SK-N-SH (cell line): Measurements from ENCODE around the gene ANXA9. TPM values are rescaled to one million over a fixed set of nuclear protein-coding genes. Genes with fewer than 3 reads are reported as not detected.

Experiments used
- CTCF ChIA-PET: fragments of 300-600, 350-600 bp; formaldehyde crosslinking; extraction: SDS; loops from one replicate; lab custom pipeline; 2021; lab: Yijun Ruan, JAX
- POLR2A ChIA-PET: fragments of 350-600 bp; sonication (Branson Sonifier 250); formaldehyde crosslinking; extraction: SDS; loops from one replicate; lab custom pipeline; 2020; ENCODE audit warnings: antibody characterized with exemption, inconsistent platforms; lab: Yijun Ruan, JAX
- DNase-seq: peaks from one replicate; pipeline ENCODE4 v3.0.0; 2012
- H2AFZ ChIP-seq: fragments of 200-600 bp; sonication (generic); 2 replicates; pipeline ENCODE4 v1.8.1; 2016; ENCODE audit warnings: antibody characterized with exemption, mild to moderate bottlenecking, low read depth
- H3F3A ChIP-seq: fragments of 200-600 bp; sonication (generic); replicated peaks from 2 replicates; pipeline ENCODE3; 2016; ENCODE audit warnings: antibody characterized with exemption, mild to moderate bottlenecking; ENCODE audit not compliant: insufficient read depth
- H3K27ac ChIP-seq, 2 experiments: fragments of 200-500 bp in 1 of 2; fragments of 200-600 bp in 1 of 2; sonication (Bioruptor generic) in 1 of 2; sonication (generic), shearing (Covaris generic) in 1 of 2; 2 replicates each; pipeline versions ENCODE4 v1.5.1 to v1.6.1; 2014 to 2016; ENCODE audit warnings: low read depth in 2 of 2, inconsistent platforms in 1 of 2, low read length in 1 of 2, mild to moderate bottlenecking in 1 of 2, mixed read lengths in 1 of 2
- H3K27me3 ChIP-seq: fragments of 200-600 bp; sonication (generic), shearing (Covaris generic); 2 replicates; pipeline ENCODE4 v1.6.1; 2016; ENCODE audit warnings: mixed run types; ENCODE audit not compliant: insufficient read depth
- H3K36me3 ChIP-seq, 2 experiments: fragments of 200-500 bp in 1 of 2; fragments of 200-600 bp in 1 of 2; sonication (Bioruptor generic) in 1 of 2; sonication (generic) in 1 of 2; replicated peaks in 1 of 2; 2 replicates each; pipeline versions ENCODE3 to v1.5.1; 2014 to 2016; ENCODE audit warnings: low read length in 1 of 2, mild to moderate bottlenecking in 1 of 2; ENCODE audit not compliant: insufficient read depth in 2 of 2, control insufficient read depth in 1 of 2
- H3K4me1 ChIP-seq, 2 experiments: fragments of 200-500 bp in 1 of 2; fragments of 200-600 bp in 1 of 2; sonication (Bioruptor generic) in 1 of 2; sonication (generic), shearing (Covaris generic) in 1 of 2; 2 replicates each; pipeline versions ENCODE4 v1.5.1 to v1.6.1; 2014 to 2016; ENCODE audit warnings: low read depth in 1 of 2, low read length in 1 of 2, mixed run types in 1 of 2; ENCODE audit not compliant: insufficient read depth in 2 of 2, control insufficient read depth in 1 of 2
- H3K4me2 ChIP-seq: fragments of 200-600 bp; sonication (generic), shearing (Covaris generic); 2 replicates; pipeline ENCODE4 v1.6.1; 2017; ENCODE audit warnings: mixed run types
- H3K4me3 ChIP-seq, 2 experiments: fragments of 200-500 bp in 1 of 2; fragments of 200-600 bp in 1 of 2; sonication (Bioruptor generic) in 1 of 2; sonication (generic), shearing (Covaris generic) in 1 of 2; 2 replicates each; pipeline versions ENCODE4 v1.5.1 to v1.8.1; 2014 to 2016; ENCODE audit warnings: low read depth in 2 of 2, inconsistent platforms in 1 of 2, low read length in 1 of 2, mild to moderate bottlenecking in 1 of 2, mixed read lengths in 1 of 2, moderate library complexity in 1 of 2
- H3K79me2 ChIP-seq: fragments of 200-600 bp; sonication (generic); 2 replicates; pipeline ENCODE4 v1.8.1; 2017; ENCODE audit warnings: mild to moderate bottlenecking; ENCODE audit not compliant: insufficient read depth
- H3K9ac ChIP-seq: fragments of 200-600 bp; sonication (generic); 2 replicates; pipeline ENCODE4 v1.6.1; 2017; ENCODE audit warnings: mixed run types
- H3K9me2 ChIP-seq: fragments of 200-600 bp; sonication (generic); 2 replicates; pipeline ENCODE4 v1.6.1; 2017; ENCODE audit warnings: mixed run types
- H3K9me3 ChIP-seq: fragments of 200-600 bp; sonication (generic); 2 replicates; pipeline ENCODE4 v1.6.1; 2017; ENCODE audit warnings: mixed run types, mild to moderate bottlenecking, moderate library complexity
- H4K20me1 ChIP-seq: fragments of 200-600 bp; sonication (generic); 2 replicates; pipeline ENCODE4 v1.6.1; 2017; ENCODE audit warnings: mild to moderate bottlenecking, mixed run types; ENCODE audit not compliant: insufficient read depth
- CHD2 ChIP-seq: fragments of 150-350 bp; IDR thresholded peaks from 2 replicates; pipeline ENCODE4 v1.6.1; 2018; ENCODE audit warnings: low read length; ENCODE audit not compliant: partially characterized antibody
- CTCF ChIP-seq: fragments of 200-600 bp; sonication (generic); IDR thresholded peaks from 2 replicates; pipeline ENCODE4 v1.6.1; 2017; ENCODE audit warnings: antibody characterized with exemption, mild to moderate bottlenecking, moderate library complexity
- EP300 ChIP-seq, 2 experiments: IDR thresholded peaks; 2 replicates each; pipeline versions ENCODE4 v1.4.0 to v1.6.1; 2012; ENCODE audit warnings: borderline replicate concordance in 1 of 2, low read depth in 1 of 2, low read length in 1 of 2
- EZH2phosphoT487 ChIP-seq: fragments of 200-600 bp; sonication (generic); IDR thresholded peaks from 2 replicates; pipeline ENCODE4 v1.6.1; 2017; ENCODE audit warnings: low read depth, mixed run types, mild to moderate bottlenecking, antibody characterized with exemption, moderate library complexity, borderline replicate concordance
- FOXM1 ChIP-seq: IDR thresholded peaks from 2 replicates; pipeline ENCODE4 v1.4.0; 2012; ENCODE audit warnings: low read depth, mild to moderate bottlenecking
- GABPA ChIP-seq: IDR thresholded peaks from 2 replicates; pipeline ENCODE4 v1.4.0; 2012; ENCODE audit warnings: low read depth, mild to moderate bottlenecking
- GATA2 ChIP-seq: sonication (generic); formaldehyde crosslinking; IDR thresholded peaks from 2 replicates; pipeline ENCODE4 v1.5.0; 2020; ENCODE audit warnings: mild to moderate bottlenecking, missing genetic modification reagents
- JUND ChIP-seq: IDR thresholded peaks from 2 replicates; pipeline ENCODE4 v1.4.0; 2012
- MAX ChIP-seq: IDR thresholded peaks from 2 replicates; pipeline ENCODE4 v1.4.0; 2012; ENCODE audit warnings: low read depth
- NFIC ChIP-seq: IDR thresholded peaks from 2 replicates; pipeline ENCODE4 v1.4.0; 2012; ENCODE audit warnings: borderline replicate concordance
- POLR2AphosphoS5 ChIP-seq: IDR thresholded peaks from 2 replicates; pipeline ENCODE4 v1.6.1; 2012; ENCODE audit warnings: low read depth, low read length
- RCOR1 ChIP-seq: fragments of 150-350 bp; IDR thresholded peaks from 2 replicates; pipeline ENCODE4 v1.6.1; 2017; ENCODE audit warnings: antibody characterized with exemption, low read length
- REST ChIP-seq: IDR thresholded peaks from 2 replicates; pipeline ENCODE4 v1.6.1; 2012; ENCODE audit warnings: mild to moderate bottlenecking, low read depth, low read length, moderate library complexity
- RFX5 ChIP-seq: IDR thresholded peaks from 2 replicates; pipeline ENCODE4 v1.6.1; 2012; ENCODE audit warnings: mild to moderate bottlenecking, improper control_type of control experiment, low read length
- SIN3A ChIP-seq: IDR thresholded peaks from 2 replicates; pipeline ENCODE4 v1.6.1; 2012; ENCODE audit warnings: low read depth, mild to moderate bottlenecking, low read length, moderate library complexity, borderline replicate concordance
- SMC3 ChIP-seq: IDR thresholded peaks from 2 replicates; pipeline ENCODE4 v1.6.1; 2012; ENCODE audit warnings: low read depth, low read length, improper control_type of control experiment
- TAF1 ChIP-seq: IDR thresholded peaks from 2 replicates; pipeline ENCODE4 v1.6.1; 2012; ENCODE audit warnings: low read depth, mild to moderate bottlenecking, low read length, moderate library complexity, borderline replicate concordance
- TCF12 ChIP-seq: IDR thresholded peaks from 2 replicates; pipeline ENCODE4 v1.4.0; 2012
- USF1 ChIP-seq: IDR thresholded peaks from 2 replicates; pipeline ENCODE4 v1.4.0; 2012; ENCODE audit warnings: low read depth, borderline replicate concordance
- USF2 ChIP-seq: fragments of 150-350 bp; IDR thresholded peaks from 2 replicates; pipeline ENCODE4 v1.6.1; 2017; ENCODE audit warnings: antibody characterized with exemption, low read length, low read depth, borderline replicate concordance
- WGBS: methylation state at CpG from one replicate; pipeline ENCODE4 v1.1.6; 2017; ENCODE audit warnings: low lambda C conversion rate; 5-methylcytosine and 5-hydroxymethylcytosine counted together
- polyA plus RNA-seq, 3 experiments: library from polyadenylated mRNA; depleted of rRNA; stranded (reverse); fragments of >200 nt; gene quantifications; 2 replicates each; pipeline ENCODE4 v1.2.3, GENCODE V29; 2012

ANXA9 gene
- polyA plus RNA-seq, 1 of the 3 experiments (the other 2 are of a cell fraction) = 0.07 TPM

GRCh38 chr1:150997126-150997872 lies 15.2 kb downstream of the ANXA9 start:
- POLR2A ChIA-PET = no interaction called here
- no peak overlapping the region for H2AFZ ChIP-seq
- H3K27me3 ChIP-seq = no peaks in the 10 kb centered on the region
- no peaks in the 10 kb centered on the region for H4K20me1 ChIP-seq
- no peak for TF ChIP-seq SMC3
- TF ChIP-seq EZH2phosphoT487 = no peak
- TF ChIP-seq GABPA = no peak
- TF ChIP-seq POLR2AphosphoS5 = no peak
- no peak for TF ChIP-seq FOXM1
- peaks cover 0 to 11% of the 10 kb centered on the region in 2 experiments for H3K36me3 ChIP-seq
- 91% methylated on average over 12 of the region's 20 CpGs for WGBS
- no peak overlapping the region for H3K9ac ChIP-seq
- H3K27ac ChIP-seq = no peak overlapping the region
- H3K4me1 ChIP-seq = no peaks in the 10 kb centered on the region
- no peaks in the 10 kb centered on the region for H3K9me3 ChIP-seq
- no peak overlapping the region for H3K4me3 ChIP-seq
- H3F3A ChIP-seq = no peaks in the 10 kb centered on the region
- H3K9me2 ChIP-seq = no peaks in the 10 kb centered on the region
- CTCF ChIA-PET = interaction anchor here (0.6 to 15.9 kb wide), 5 partner anchors 8 to 717 kb away, joined by 3 to 371 read pairs (median 11); partner anchors contain the start of genes ANXA9, CERS2, MINDY1 and SETDB1
- H3K79me2 ChIP-seq = no peaks in the 10 kb centered on the region
- no peak overlapping the region for H3K4me2 ChIP-seq
- no peak for DNase-seq

GRCh38 chr1:150997949-150998348 lies 15.9 kb downstream of the ANXA9 start:
- no peak overlapping the region for H3K4me2 ChIP-seq
- no peak for TF ChIP-seq GATA2 (CRISPR knock-in tag)
- TF ChIP-seq MAX = no peak
- TF ChIP-seq TAF1 = no peak
- no peak for TF ChIP-seq CTCF
- TF ChIP-seq EP300 (IDR thresholded peaks at IDR 0.05; ENCODE audit: borderline replicate concordance in 1 of 2, low read depth in 1 of 2, low read length in 1 of 2) = no peak
- TF ChIP-seq USF1 = no peak
- no peak for TF ChIP-seq JUND
- TF ChIP-seq RFX5 = no peak
- no peak for TF ChIP-seq TCF12
- no peak for TF ChIP-seq EZH2phosphoT487
- no peak for TF ChIP-seq RCOR1
- no peak for TF ChIP-seq SIN3A
- no peak for TF ChIP-seq REST
- no peak for TF ChIP-seq USF2
- no peak for TF ChIP-seq CHD2
- TF ChIP-seq NFIC = no peak
- no peak for TF ChIP-seq SMC3
- TF ChIP-seq, all 33 proteins: peak for 0
- Histone ChIP-seq H3K9ac (no peak overlapping the region), H2AFZ (no peak overlapping the region), H3K36me3 (peaks cover 0 to 11% of the 10 kb centered on the region in 2 experiments), H3K79me2 (no peaks in the 10 kb centered on the region), H3K27me3 (no peaks in the 10 kb centered on the region), H3K27ac (no peak overlapping the region), H3K4me3 (no peak overlapping the region), H3K9me2 (no peaks in the 10 kb centered on the region), H3K4me1 (no peaks in the 10 kb centered on the region; a peak in 1 of 4 replicates), H4K20me1 (no peaks in the 10 kb centered on the region), H3K9me3 (no peaks in the 10 kb centered on the region), H3F3A (no peaks in the 10 kb centered on the region)
- WGBS = 69% methylated on average over 4 of the region's 5 CpGs
- no peak for DNase-seq
- POLR2A ChIA-PET = no interaction called here
- CTCF ChIA-PET = interaction anchor here (0.6 to 15.9 kb wide), 4 partner anchors 7 to 718 kb away, joined by 3 to 371 read pairs (median 41); partner anchors contain the start of genes ANXA9, CERS2, MINDY1 and SETDB1
